Kidney glomerular epithelial cell (primary cell): Measurements from ENCODE around the gene BTRC.

Source experiments
- DNase-seq: peaks from one replicate; lab custom pipeline; 2025; lab: John Stamatoyannopoulos, UW

BTRC gene

DNA sequence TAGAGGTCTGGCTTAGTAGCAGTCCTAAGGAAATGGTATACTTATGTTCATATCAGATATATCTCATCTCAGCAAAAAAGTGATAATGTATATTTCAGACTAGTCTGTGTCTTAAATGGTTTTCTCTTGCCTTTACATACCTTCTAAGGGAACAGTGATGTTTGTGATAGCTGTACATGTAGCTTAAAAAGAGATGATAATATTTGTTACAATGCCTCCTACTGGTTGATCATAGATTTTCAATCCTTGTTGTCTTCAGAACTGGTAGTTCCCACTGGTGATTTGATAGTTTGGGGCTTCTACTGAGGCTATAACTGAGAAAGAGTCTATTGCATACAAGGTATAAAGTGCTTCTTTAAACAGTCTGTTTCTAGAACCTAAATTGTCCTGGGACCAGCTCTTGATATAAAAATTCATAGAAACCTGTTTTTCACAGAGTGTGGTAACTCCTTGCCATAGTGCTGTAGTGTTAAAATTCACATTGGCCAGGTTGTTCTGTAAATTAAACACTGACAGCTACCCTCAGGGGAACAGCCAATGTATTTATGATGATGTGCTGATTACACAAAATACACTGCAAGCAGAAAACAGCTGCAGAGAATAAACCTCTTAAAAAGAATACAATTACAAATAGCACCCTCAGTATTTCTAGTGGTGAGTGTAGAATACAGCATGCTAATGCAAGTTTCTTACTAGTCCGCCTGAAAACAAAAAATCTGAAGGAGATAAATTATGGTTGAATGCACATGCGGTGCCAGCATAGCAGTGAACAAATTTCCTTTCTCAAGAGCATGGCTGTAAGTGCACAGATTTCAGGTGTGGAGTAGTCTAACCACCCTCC lies 90.3 kb downstream of the BTRC start:
- peak; percentile 14 for DNase-seq

DNA sequence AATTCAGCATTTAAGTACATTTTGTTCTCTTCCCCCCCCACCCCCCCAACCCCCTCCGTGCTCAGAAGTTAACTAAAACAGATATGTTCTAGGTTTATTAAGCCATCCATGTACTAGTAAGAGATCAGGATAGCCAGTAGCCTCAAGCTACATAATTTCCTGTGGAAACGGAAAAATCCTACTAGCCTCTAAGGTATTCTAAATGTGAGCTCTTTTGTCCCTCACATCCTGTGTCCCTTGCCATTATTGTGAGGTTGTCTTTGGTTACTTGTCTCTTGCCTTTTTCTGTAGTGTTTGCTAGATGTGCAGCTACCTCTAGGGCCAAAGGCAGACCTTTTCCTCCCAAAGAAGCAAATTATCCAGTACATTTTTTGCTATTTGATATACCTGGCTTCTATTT lies 92.1 kb downstream of the BTRC start:
- no peak for DNase-seq

DNA sequence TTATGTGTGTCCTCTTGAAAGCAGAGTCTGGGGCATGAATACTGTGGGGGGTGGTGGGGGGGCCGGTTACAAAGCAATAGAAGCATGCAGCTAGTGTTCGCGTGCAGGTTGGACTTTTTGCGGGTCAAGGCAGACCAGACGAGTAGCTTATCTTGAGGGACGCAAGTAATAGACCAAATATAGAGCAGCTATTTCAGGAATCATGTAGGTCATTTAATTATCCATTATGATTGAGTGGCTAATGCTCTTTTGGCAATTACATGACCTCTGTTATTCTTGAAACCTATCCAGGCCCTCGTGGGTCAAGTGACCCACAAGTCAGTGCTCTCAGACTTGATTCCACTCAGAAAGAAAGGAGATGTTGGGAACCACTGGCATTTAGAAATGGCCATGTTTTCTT lies 93.0 kb downstream of the BTRC start:
- no peak for DNase-seq

DNA sequence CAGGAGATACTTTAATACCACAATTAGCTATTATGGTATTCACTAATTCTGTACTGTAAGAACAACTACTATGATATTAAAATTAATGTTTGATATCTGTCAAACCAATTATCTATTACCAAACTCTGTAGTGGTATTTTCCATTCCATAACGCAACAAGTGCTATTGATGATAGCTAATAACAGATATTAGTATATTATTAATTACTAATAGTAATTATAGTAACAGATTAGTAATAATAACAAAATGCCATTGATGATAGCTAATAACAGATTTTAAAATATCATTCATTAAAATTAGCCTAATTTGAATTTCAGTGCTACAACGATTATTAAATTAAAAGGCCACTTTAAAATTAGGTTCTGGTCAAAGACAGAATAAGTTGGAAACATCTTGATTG lies 93.5 kb downstream of the BTRC start:
- no peak for DNase-seq

DNA sequence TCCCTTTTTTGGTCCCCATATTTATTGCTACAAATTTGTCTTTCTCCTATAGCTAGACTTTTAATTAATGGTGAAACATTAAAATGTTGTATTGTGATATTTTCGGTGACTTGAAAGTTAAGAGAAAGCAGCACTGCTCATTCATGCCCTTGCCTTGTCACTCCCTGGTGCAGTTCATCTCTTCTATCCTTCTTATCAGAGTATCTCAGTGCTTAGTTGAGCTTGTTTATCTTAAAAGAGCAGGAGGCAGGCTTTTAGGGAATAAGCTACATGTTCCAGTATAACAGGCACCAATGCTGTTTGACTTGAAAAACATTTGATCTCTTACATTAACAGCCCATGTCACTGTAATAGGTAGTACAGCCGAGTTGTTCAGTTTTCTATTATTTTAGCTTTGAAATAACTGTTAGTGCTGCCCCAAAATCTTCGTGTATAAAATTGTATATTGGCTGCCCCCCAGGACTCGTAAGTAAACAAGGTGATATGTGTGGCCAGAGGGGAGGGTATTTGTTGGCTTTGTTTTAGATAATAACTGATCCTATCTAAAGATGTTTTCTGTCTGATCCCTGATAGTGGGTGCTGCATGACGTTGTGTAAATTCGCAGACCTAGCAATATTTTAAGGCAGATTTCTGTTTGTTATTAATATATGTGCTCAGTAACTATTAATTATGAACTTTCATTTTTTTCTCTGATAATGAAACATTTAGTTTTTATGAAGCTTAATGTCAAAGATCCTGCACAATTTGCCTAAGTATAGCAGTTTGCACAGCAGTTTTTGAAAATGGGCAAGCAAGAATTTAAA lies 96.5 kb downstream of the BTRC start:
- no peak for DNase-seq

DNA sequence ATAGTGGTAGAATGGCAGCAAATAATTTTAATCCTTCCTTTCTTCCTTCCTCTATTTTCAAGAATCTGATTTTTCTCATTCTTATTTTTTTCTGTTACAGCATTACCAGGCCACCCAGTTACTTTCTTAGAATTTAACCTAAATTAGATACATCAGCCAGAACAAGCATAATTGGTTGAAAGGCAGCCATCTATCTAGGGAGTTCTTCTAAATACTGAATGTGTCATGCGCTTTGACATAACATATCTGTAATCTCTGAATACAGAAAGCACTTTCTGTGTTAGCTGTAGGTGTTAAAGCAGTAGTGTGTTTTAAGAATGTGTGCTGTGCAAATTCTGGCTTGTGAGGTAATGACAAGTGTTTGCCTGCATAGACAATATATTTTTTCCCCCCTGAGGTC lies 97.3 kb downstream of the BTRC start:
- no peak for DNase-seq

DNA sequence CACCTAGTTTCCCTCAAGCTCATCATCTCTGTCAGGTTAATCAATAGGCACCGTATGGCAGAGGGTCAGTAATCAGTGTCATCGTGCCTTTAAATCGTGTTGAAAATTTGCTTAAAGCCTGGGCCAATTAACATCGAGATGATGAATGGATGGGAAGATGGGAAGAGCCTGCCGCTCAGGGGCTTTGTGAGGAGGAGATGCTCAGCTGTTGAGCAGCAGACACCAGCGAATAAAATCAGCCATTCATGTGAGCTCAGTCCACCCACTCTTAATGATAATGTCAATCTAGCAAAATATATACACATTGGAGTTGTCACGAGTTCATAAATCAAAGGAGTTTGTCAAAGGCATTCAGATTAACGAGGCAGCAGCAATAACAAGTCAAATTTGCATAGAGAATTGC lies 97.7 kb downstream of the BTRC start:
- no peak for DNase-seq

DNA sequence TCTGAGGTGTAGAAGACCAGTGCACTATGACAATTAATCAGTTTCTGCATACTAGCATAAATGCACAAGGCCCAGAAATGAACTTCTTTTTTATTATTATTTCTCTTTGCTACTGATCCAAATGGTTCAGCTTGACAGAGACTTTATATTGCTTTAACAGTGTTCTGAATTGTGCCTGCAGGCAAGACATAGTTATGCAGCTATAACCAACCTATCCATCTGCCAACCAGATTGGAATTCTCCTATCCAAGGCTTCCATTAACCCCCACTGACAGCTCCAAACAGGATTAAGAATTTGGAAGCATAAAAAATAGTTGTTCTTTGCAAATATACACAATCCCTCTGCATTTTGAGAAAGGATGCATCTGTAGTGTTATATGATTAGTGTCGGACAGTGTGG lies 98.2 kb downstream of the BTRC start:
- no peak for DNase-seq

DNA sequence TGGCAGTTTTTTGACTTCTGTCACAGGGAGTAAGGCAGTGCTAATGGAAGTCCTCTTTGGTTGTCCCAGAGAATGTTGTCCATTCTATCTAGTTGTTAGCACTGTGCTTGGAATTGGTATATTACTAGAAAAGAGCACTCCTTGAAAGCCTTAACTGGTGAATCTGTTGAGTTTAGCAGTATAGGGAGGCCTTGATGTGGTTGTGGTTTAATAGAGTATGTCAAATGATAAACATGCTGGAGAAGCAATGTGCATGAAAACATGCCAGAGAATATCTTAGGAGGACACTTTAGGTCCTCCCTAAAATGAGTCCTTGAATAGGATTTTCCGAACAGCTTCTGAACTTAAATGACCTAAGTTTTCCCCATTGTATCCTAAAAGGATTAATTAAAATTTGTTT lies 98.6 kb downstream of the BTRC start:
- DNase-seq, result no peak

DNA sequence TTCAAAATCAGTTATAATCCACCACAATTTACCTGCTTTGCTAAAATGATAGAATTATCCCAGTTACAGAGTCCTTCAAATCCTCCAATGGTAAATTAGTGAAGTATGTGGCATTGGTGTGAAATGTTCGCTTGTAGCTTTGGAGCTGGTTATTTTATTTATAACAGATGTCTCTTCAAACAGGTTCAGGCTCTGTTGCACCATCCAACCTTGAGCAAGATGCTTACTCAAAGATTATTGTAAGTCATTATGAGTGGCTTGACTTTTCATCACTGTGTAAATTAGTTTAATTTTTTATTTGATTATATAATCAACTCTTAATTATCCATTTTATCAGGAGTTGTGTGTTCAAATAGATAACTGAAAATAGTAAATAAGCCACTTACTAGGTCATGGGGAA lies 99.4 kb downstream of the BTRC start:
- DNase-seq, result no peak

DNA sequence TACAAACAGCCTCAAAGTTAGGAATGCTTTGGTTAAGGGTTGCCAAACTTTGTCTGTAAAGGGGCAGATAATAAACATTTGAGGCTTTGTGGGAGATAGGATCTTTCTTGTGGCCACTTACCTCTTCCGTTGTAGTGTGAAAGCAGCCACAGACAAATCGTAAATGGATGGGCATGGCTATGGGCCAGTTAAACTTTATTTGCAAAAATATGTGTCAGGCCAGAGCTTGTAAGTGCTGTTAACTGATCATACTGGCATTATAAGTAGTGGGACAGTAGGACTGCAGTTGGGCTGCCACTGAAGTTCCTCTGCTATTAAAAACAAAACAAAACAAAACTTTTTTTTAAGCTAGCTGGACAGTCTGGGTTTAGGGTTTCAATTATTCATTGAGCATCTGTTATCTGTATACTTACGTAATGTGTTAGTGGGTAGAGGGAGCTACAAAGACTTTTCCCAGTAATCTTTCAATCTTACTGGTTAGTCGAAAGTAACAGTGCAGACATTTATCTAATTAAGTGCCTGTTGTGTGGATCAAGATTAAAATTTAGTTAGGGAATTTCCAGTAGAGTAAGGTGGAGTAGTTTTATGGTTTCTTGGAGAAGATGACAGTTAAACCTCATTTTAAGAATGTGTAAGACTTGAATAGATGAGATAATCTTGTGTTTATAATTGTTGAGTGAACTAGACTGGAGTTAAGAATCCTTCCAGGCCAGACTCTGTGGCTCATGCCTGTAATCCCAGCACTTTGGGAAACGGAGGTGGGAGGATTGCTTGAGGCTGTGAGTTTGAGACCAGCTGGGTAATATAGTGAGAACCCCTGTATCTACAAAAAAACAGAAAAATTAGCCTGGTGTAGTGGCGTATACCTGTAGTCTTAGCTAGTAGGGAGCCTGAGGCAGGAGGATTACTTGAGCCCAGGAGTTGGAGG lies 100.1 kb downstream of the BTRC start:
- DNase-seq, result no peak

DNA sequence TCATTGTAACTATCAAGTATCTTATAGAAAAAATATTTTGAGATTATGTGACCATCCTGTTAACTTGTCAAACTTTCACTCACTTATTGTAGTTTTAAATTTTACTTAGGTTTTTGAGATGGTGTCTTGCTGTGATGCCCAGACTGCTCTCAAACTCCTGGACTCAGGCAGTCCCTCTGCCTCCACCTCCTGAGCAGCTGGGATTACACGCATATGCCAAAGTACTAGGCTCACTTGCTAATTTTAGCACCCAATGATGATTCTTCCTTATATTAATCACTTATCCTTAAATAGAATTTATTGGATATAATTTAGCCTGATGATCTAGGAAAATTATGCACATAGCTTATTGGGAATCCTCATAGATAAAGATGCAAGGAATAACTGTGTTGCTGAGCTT lies 104.9 kb downstream of the BTRC start:
- DNase-seq, result no peak

DNA sequence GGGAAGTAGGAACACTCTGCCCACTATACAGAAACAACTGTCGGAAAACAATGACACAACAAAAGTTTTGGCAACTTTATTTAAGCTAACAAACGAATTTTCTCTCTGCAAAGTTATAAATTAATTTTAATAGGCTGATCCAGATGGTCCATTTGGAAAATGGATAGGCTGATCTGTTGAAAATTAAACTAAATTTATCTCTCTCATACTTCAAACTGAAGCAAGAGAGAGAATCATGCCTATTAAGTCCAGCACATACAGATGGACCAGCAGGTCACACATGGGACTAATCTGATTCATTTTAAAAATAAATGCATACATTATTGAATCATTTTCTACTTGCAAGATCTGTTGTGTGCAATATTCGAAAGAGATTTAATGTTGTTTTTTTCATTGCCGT lies 110.1 kb downstream of the BTRC start:
- DNase-seq, result no peak

DNA sequence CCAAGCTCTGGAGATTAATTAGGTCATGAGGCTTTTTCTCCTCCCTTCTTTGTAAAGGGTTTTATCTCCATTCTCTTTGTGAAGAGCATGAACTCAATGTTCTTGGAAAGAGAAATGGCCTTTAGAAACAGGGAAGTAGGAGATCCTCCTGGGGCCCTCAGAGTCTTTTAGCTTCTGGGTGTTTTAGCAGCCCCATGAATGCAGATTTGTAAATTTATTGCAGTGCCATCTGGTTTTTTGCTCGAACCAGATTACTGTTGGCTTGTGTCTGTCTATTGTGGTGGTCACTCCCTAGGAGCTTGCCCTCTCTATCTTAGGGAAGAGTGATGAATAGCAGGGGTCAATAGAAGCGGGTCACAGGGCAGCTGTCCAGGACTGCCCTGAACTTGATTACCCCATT lies 110.6 kb downstream of the BTRC start:
- no peak for DNase-seq

DNA sequence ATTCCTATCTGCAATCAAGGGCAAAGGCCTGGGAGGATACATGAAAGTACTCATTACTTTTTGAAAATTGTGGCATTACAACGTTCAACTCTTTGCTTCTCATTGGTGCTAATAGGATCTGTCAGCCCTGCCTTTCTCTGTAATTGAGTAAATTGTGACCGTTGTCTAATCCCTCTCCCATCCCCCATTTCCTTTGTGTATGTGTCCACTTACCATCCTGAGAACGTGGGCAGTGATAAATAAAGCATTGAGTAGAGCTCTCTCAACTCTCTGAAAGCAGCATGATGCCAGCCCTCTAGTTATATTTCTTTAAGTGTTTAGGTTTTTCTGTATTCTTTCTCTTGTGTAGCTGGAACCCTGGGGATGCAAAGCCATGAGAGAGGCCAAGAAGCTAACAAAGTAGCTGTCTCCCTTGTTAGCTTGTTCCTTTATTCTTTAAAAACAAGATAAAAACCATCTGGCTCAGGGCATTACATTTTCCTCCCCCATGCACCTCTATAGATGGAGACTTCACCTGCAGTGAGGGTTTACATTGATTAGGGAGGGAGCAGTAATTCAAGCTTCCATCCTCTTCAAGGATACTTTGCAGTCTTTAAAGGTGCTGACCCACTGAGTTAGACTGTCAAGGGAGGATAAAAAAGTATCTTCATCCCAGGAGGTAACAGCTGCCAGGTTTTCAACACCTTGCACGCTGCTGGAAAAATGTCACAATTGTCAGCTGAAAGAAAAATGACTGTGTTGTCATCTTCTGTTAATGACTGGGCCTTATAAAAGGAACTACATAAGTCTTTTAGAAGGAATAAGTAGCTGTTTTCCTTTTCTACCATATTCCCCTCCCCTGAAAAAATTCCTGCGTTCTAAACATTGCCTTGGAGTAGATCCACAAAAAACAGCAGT lies 112.3 kb downstream of the BTRC start:
- DNase-seq, result no peak

DNA sequence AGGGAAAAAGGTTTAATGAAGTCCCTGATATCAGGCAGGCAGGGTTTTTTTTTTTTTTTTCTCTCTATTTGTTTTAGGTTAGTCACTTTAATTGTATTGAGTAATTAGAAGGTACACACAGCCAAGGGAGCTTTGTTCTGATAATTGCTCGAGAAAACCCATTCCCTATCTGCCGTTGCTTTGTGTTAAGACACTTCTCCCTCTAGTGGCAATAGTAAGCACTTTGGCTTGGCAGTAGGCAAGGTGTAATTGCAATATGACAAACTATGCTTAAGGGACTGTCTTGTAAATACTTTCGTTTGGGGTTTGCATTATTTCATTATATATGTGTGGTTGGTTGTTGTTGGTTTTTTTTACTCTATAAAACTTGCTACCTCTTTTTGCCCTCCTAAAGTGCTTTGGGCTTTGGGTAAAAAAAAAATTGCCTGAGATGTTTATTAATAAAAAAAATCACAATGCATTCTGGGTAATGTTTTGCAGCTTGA lies 113.4 kb downstream of the BTRC start:
- peak; percentile 65 for DNase-seq

DNA sequence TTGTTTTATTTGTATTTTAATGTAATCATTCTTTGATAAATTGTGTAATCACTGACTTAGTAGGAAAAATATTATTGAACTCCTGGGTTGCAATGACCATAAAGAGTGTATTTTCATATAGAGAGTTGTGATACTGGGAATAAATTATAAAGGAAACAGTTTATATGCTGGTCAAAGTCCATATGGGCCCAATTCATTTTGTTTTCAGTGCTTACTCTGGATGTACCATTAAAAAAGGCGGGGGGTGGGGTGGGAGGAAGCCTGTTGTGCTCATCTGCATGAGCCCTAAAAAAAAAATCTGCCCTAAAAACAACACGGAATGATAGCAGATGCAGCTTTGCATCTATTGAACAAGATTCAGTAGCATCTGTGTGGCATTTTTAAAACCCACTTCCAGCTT lies 114.2 kb downstream of the BTRC start:
- DNase-seq, result no peak

DNA sequence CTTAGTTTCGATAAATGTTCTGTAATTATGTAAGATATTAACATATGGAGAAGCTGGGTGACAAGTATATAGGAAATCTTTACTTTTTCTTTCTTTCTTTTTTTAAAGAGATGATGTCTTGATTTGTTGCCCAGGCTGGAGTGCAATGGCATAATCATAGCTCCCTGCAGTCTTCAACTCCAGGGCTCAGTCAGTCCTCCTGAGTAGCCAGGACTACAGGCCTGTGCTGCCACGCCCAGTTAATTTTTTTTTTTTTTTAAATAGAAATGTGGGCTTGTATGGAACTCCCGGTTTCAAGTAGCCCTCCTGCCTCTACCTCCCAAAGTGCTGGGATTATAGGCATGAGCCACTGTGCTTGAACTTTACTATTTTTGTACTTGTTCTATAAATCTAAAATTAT lies 122.4 kb downstream of the BTRC start:
- DNase-seq, result no peak

DNA sequence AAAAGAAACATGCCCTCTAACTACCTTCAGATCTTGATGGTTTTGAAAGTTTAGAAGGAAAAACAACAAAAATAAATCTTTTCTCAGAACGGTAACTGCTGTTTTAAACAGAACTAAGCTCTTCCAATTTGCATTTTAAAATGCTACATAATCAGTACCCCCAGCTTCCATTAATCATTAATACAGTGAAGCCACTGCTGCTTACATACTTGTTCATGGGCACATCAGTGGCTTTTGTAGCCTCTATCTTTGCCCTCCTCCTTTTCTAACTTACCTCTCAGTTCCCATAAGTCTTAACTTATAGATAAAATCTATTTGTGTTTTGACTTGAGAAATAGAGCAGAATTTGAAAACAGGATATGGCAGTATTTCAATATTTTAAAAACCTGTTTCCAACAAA lies 125.0 kb downstream of the BTRC start:
- no peak for DNase-seq

DNA sequence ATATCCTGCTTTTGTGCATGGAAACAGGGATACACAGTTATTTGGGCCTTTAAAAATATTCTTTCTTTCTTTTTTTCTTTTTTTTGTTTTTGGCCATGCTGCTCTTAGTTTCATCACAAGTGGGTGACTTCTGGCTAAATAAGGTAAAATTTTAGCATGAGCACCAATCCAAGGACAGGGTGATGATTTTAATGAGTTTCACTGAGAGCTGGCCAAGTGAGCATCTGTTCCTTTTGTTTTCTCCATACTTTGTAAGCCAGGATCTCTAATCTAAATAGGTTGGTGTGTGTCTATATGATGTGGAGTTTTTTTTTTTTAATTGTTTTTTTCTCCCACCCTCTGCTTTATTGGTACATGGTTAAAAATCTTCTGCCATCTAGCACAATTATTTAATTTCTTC lies 127.3 kb downstream of the BTRC start:
- DNase-seq, result no peak

DNA sequence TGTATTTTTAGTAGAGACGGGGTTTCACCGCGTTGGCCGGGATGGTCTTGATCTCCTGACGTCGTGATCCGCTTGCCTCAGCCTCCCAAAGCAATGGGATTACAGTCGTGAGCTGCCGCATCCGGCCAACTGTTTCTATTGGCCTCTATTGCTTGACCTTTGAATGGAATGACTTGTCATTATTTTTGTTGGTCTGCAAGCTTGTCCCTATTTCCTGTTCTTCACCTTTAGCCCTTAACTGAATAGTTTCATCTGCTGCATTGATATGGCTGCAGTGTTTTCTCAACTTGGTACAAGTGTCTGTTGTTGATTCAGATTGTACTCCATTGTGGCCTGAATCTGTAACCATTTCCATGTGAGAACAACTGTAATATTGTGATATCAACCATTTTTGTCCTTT lies 128.6 kb downstream of the BTRC start:
- no peak for DNase-seq
